GM12874 (cell line): ENCODE data around the gene MRFAP1.

Experiments
- CTCF ChIP-seq: IDR thresholded peaks from 2 replicates; pipeline ENCODE4 v1.5.1; 2011; ENCODE audit warnings: low read depth, mild to moderate bottlenecking, control low read depth, low read length, moderate library complexity; ENCODE audit not compliant: insufficient read depth

The MRFAP1 gene

GRCh38 chr4:6619116-6619465 is 21.4 kb upstream of the MRFAP1 start:
- TF ChIP-seq CTCF: no peak

GRCh38 chr4:6619466-6620255 is 20.8 kb upstream of the MRFAP1 start:
- TF ChIP-seq CTCF: no peak

GRCh38 chr4:6620296-6620695 is 20.2 kb upstream of the MRFAP1 start:
- no peak for TF ChIP-seq CTCF

GRCh38 chr4:6620891-6621555 is 19.5 kb upstream of the MRFAP1 start:
- TF ChIP-seq CTCF: no peak

GRCh38 chr4:6621556-6621927 is 18.9 kb upstream of the MRFAP1 start:
- no peak for TF ChIP-seq CTCF

- no peak for TF ChIP-seq CTCF
Measured at GRCh38 chr4:6622744-6623143, 17.7 kb upstream of the MRFAP1 start.

GRCh38 chr4:6625256-6625655 is 15.2 kb upstream of the MRFAP1 start:
- no peak for TF ChIP-seq CTCF
